PC-9 (cell line): Measurements from ENCODE around the gene COL5A2. TPM values are rescaled to one million over a fixed set of nuclear protein-coding genes. Genes with fewer than 3 reads are reported as not detected.

Experiments
- BruUV-seq: library from RNA; stranded (reverse); fragments of 400-500 nt; replicated peaks from 2 replicates; lab custom pipeline; 2021; lab: Mats Ljungman, UMichigan
- CTCF ChIA-PET: fragments of 300-600 bp; sonication (Branson Sonifier 250); formaldehyde crosslinking; loops from one replicate; lab custom pipeline; 2022; ENCODE audit warnings: antibody characterized with exemption; lab: Charles Lee
- POLR2A ChIA-PET: fragments of 300-600 bp; sonication (Branson Sonifier 250); formaldehyde crosslinking; loops from one replicate; lab custom pipeline; 2022; ENCODE audit warnings: antibody characterized with exemption; ENCODE audit not compliant: unreplicated experiment; lab: Charles Lee
- DNase-seq, 2 experiments: peaks; one replicate each; pipeline versions ENCODE4 v3.0.0 to v3.0.0-alpha.2; 2015 to 2022; ENCODE audit warnings: mixed read lengths in 1 of 2
- H2AFZ ChIP-seq: fragments of 200-600 bp; sonication (generic); 2 replicates; pipeline ENCODE4 v1.8.1; 2017; ENCODE audit warnings: antibody characterized with exemption
- H3F3A ChIP-seq: fragments of 200-600 bp; sonication (generic); 2 replicates; pipeline ENCODE4 v1.8.1; 2017; ENCODE audit warnings: antibody characterized with exemption, mild to moderate bottlenecking, low read depth; ENCODE audit not compliant: insufficient read depth
- H3K27ac ChIP-seq: fragments of 200-600 bp; sonication (generic); 2 replicates; pipeline ENCODE4 v1.6.1; 2016; ENCODE audit warnings: mixed run types
- H3K27me3 ChIP-seq: fragments of 200-600 bp; sonication (generic); 2 replicates; pipeline ENCODE4 v1.6.1; 2016; ENCODE audit warnings: low read depth, mixed run types; ENCODE audit not compliant: insufficient read depth
- H3K36me3 ChIP-seq: fragments of 200-600 bp; sonication (generic); 2 replicates; pipeline ENCODE4 v1.6.1; 2016; ENCODE audit warnings: low read depth, mixed run types
- H3K4me1 ChIP-seq: fragments of 200-600 bp; sonication (generic); replicated peaks from 2 replicates; pipeline ENCODE4 v1.6.1; 2016; ENCODE audit warnings: mixed run types; ENCODE audit not compliant: insufficient read depth
- H3K4me2 ChIP-seq: fragments of 200-600 bp; sonication (generic); 2 replicates; pipeline ENCODE4 v1.6.1; 2017; ENCODE audit warnings: mixed run types
- H3K4me3 ChIP-seq: fragments of 200-600 bp; sonication (generic); 2 replicates; pipeline ENCODE4 v1.6.1; 2016; ENCODE audit warnings: mixed run types
- H3K79me2 ChIP-seq: fragments of 200-600 bp; sonication (generic); 2 replicates; pipeline ENCODE4 v1.6.1; 2017; ENCODE audit warnings: low read depth, mixed run types
- H3K9me2 ChIP-seq: fragments of 200-600 bp; sonication (generic); 2 replicates; pipeline ENCODE4 v1.8.1; 2017; ENCODE audit warnings: mild to moderate bottlenecking; ENCODE audit not compliant: insufficient read depth
- H3K9me3 ChIP-seq: fragments of 200-600 bp; sonication (generic); 2 replicates; pipeline ENCODE4 v1.8.1; 2016; ENCODE audit warnings: low read depth; ENCODE audit not compliant: insufficient read depth
- H4K20me1 ChIP-seq: fragments of 200-600 bp; sonication (generic); 2 replicates; pipeline ENCODE4 v1.8.1; 2017; ENCODE audit not compliant: insufficient read depth
- CTCF ChIP-seq: fragments of 200-600 bp; sonication (generic); conservative IDR thresholded peaks from 2 replicates; pipeline ENCODE4 v1.6.1; 2017; ENCODE audit warnings: mixed run types, antibody characterized with exemption, mild to moderate bottlenecking, moderate library complexity
- EZH2 ChIP-seq: fragments of 200-600 bp; sonication (generic); IDR thresholded peaks from 2 replicates; pipeline ENCODE4 v1.8.0; 2017; ENCODE audit warnings: antibody characterized with exemption, low read depth
- intact Hi-C: fragments of 100-400 bp; cut with micrococcal nuclease; formaldehyde crosslinking; loops from one replicate; pipeline ENCODE4 v1.10.0; 2022; ENCODE audit not compliant: unreplicated experiment
- total RNA-seq: library from RNA; stranded (reverse); gene quantifications from 2 replicates; pipeline ENCODE4 v1.2.3, GENCODE V29; 2021

COL5A2 gene
- total RNA-seq, 1 experiment from 2014 or later: 0.55 TPM

DNA sequence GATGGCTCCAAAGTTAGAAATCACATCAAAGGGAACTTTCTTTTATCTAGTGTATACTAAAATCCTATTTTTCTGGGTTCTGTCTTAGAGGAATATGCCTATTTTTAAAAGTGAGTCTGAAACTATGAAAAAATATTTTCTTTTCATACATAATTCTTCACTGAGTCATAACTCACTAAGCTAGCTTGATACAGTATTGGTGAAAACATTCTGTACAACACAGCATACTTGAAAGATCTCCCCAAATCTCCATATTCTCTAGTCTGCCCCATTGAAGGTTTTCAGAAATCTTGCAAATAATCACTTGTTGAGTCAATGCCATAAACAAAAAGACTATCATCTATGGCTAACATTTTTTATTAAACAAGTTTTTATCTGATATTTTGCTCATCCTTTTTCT lies 160.9 kb downstream of the COL5A2 start:
- TF ChIP-seq CTCF: no peak
- no peak for TF ChIP-seq EZH2
- intact Hi-C loops: no loop called here
- CTCF ChIA-PET: no interaction called here
- BruUV-seq: no TSS peak
- Histone ChIP-seq H2AFZ (no peak overlapping the region), H4K20me1 (no peaks in the 10 kb centered on the region), H3K4me1 (no peaks in the 10 kb centered on the region; the same call in 1 of the 2 replicates), H3K27me3 (no peaks in the 10 kb centered on the region), H3K9me2 (no peaks in the 10 kb centered on the region), H3K79me2 (no peaks in the 10 kb centered on the region), H3K9me3 (no peaks in the 10 kb centered on the region), H3K36me3 (no peaks in the 10 kb centered on the region), H3F3A (no peaks in the 10 kb centered on the region), H3K27ac (no peak overlapping the region), H3K4me3 (no peak overlapping the region), H3K4me2 (no peak overlapping the region)
- no peak for DNase-seq
- POLR2A ChIA-PET: no interaction called here

- Histone ChIP-seq H4K20me1 (no peaks in the 10 kb centered on the region), H3F3A (no peaks in the 10 kb centered on the region), H2AFZ (no peak overlapping the region), H3K36me3 (no peaks in the 10 kb centered on the region), H3K9me2 (no peaks in the 10 kb centered on the region), H3K4me3 (no peak overlapping the region), H3K9me3 (no peaks in the 10 kb centered on the region), H3K4me1 (no peaks in the 10 kb centered on the region), H3K27ac (no peak overlapping the region), H3K4me2 (no peak overlapping the region), H3K27me3 (no peaks in the 10 kb centered on the region), H3K79me2 (no peaks in the 10 kb centered on the region)
- CTCF ChIA-PET: no interaction called here
- no peak for DNase-seq
- no TSS peak for BruUV-seq
- no peak for TF ChIP-seq CTCF
- TF ChIP-seq EZH2: no peak
- POLR2A ChIA-PET: no interaction called here
- intact Hi-C loops: no loop called here
Observed at GRCh38 chr2:189016311-189016861, 163.2 kb downstream of the COL5A2 start.

DNA sequence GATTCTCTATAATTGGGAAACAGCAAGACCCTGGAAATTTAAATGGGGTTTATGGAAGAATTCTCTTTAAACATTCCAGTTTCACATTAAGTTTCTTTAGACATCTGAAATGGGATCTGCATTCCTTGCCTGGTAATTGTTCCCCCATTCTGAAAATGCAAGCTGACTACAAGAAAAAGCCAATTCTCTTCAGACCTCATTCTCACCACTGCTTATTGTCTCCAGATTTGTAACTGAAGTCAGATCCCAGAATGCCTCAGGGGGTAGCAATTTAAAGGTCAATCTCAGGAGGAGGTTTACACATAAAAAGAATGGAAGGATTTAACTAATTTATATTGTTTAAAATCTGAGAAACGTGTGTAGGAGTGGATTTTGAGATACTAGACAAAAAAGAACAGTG lies 164.2 kb downstream of the COL5A2 start:
- Histone ChIP-seq H2AFZ (no peak overlapping the region), H3K9me3 (no peaks in the 10 kb centered on the region), H3K4me3 (no peak overlapping the region), H3K9me2 (no peaks in the 10 kb centered on the region), H3K79me2 (no peaks in the 10 kb centered on the region), H4K20me1 (no peaks in the 10 kb centered on the region), H3K27me3 (no peaks in the 10 kb centered on the region), H3K4me2 (no peak overlapping the region), H3F3A (no peaks in the 10 kb centered on the region), H3K4me1 (no peaks in the 10 kb centered on the region), H3K27ac (no peak overlapping the region), H3K36me3 (no peaks in the 10 kb centered on the region)
- TF ChIP-seq CTCF: no peak
- TF ChIP-seq EZH2: no peak
- ChIA-PET POLR2A (no interaction called here), CTCF (no interaction called here)
- DNase-seq: no peak
- BruUV-seq: no TSS peak
- intact Hi-C loops: no loop called here
